ENCODE data around the gene C1orf122.

Gene C1orf122

DNA sequence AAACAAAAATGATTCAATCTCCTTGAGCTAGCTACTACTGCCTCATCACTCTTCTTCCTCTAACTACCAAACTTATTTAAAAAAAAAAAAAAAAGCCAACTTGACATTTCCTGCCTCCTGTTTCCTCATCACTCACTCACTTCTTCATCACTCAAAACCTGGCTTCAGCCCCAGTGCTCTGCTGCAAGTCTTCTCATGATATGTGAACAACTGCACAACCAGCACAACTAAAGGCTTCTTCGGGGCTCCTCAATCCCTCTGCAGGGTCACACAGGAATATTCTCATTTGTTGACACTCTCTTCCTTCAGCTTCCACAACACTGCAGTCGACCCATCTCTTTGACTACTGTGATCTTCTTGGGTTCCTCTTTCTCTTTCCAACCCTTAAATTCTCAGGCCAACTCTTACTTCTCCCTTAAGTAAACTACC is 44.2 kb downstream of the C1orf122 start:
- TF ChIP-seq, protein P1, sequence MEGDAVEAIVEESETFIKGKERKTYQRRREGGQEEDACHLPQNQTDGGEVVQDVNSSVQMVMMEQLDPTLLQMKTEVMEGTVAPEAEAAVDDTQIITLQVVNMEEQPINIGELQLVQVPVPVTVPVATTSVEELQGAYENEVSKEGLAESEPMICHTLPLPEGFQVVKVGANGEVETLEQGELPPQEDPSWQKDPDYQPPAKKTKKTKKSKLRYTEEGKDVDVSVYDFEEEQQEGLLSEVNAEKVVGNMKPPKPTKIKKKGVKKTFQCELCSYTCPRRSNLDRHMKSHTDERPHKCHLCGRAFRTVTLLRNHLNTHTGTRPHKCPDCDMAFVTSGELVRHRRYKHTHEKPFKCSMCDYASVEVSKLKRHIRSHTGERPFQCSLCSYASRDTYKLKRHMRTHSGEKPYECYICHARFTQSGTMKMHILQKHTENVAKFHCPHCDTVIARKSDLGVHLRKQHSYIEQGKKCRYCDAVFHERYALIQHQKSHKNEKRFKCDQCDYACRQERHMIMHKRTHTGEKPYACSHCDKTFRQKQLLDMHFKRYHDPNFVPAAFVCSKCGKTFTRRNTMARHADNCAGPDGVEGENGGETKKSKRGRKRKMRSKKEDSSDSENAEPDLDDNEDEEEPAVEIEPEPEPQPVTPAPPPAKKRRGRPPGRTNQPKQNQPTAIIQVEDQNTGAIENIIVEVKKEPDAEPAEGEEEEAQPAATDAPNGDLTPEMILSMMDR (IDR thresholded peaks at IDR 0.05) = no peak
- Histone ChIP-seq H3K27ac (no peak overlapping the region), H3K4me3 (no peak overlapping the region)
- DNase-seq (ENCODE audit: low spot score) = no peak

DNA sequence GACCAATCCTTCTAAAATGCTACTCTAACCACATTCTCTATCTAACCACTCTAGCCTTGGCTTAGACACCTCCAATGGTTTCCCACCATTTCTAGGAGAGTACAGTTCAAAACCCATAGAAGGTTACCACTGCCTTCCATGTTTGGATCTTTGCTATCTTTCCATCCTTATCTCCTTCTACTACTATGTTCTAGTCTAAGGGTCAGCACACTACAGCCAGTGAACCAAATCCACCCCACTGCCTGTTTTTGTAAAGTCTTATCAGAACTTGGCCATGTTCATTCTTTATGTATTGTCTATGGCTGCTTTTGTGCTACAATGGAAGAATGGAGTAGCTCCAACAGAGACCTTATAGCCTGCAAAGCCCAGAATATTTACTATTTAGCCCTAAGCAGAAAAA is 45.6 kb downstream of the C1orf122 start:
- TF ChIP-seq, protein P1 (IDR thresholded peaks at IDR 0.05) = no peak

DNA sequence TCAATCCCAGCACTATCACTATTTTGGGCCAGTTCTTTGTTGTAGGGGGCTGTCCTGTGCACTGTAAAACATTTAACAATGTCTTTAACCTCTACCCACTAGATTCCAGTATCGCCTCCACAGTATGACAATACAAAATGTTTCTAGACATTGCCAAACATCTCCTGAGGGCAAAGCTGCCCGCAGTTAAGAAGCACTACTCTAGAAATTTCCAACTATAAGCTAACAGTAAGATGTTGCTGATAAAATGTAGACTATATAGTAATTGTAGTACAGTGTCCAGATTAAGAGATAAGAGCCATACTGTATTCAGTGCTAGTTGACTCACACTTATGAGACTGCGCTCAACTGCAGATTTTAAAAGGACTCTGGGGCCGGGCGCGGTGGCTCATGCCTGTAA is 46.8 kb downstream of the C1orf122 start:
- no peak overlapping the region for H3K4me3 ChIP-seq
- TF ChIP-seq, protein P1 (IDR thresholded peaks at IDR 0.05) = no peak
- DNase-seq (ENCODE audit: low spot score) = no peak
- H3K27ac ChIP-seq = no peak overlapping the region

More for the DNA sequence above, 45.6 kb downstream of the C1orf122 start:
- Histone ChIP-seq H3K4me3 (no peak overlapping the region), H3K27ac (no peak overlapping the region)
- no peak for DNase-seq (ENCODE audit: low spot score)

Measured in coronary artery (tissue), 2 donors.